CD4-positive, alpha-beta T cell treated with Interleukin-6 for 4 hours (primary cell): ENCODE data around the gene UGP2.
A peak's percentile ranks its signal among the peaks of the same experiment; 100 is the strongest.
"Not testable (repeated sequence)": the region's sequence is repeated elsewhere in the genome, so short reads cannot be mapped to it uniquely, and the experiment has no call there.

Source experiments
- DNase-seq: peaks from one replicate; pipeline ENCODE4 v3.0.0-alpha.2; 2020; ENCODE audit warnings: mixed read lengths

UGP2 gene

GRCh38 chr2:63841254-63842022 is at the start of gene UGP2:
Gene UGP2 (plus strand): TSS chr2:63841896. CDS start chr2:63842186, 290 bp downstream.
- peak; percentile 86 for DNase-seq

- DNase-seq: no peak
Measured at GRCh38 chr2:63792530-63792929, 49.2 kb upstream of the UGP2 start.

GRCh38 chr2:63796366-63796765 is 45.3 kb upstream of the UGP2 start:
- DNase-seq: no peak

GRCh38 chr2:63796796-63797195 is 44.9 kb upstream of the UGP2 start:
- DNase-seq: no peak

- DNase-seq: no peak
Measured at GRCh38 chr2:63801455-63801854, 40.2 kb upstream of the UGP2 start.

- DNase-seq: no peak
Measured at GRCh38 chr2:63805412-63805811, 36.3 kb upstream of the UGP2 start.

GRCh38 chr2:63808036-63808435 is 33.7 kb upstream of the UGP2 start:
- DNase-seq: not testable (repeated sequence)

GRCh38 chr2:63808911-63809310 is 32.8 kb upstream of the UGP2 start:
- not testable (repeated sequence) for DNase-seq

- DNase-seq: no peak
Measured at GRCh38 chr2:63811063-63811462, 30.6 kb upstream of the UGP2 start.

GRCh38 chr2:63811870-63812269 is 29.8 kb upstream of the UGP2 start:
- DNase-seq: not testable (repeated sequence)

- no peak for DNase-seq
Measured at GRCh38 chr2:63814114-63814513, 27.6 kb upstream of the UGP2 start.

- no peak for DNase-seq
Measured at GRCh38 chr2:63817382-63817781, 24.3 kb upstream of the UGP2 start.

GRCh38 chr2:63818271-63818670 is 23.4 kb upstream of the UGP2 start:
- no peak for DNase-seq

GRCh38 chr2:63819256-63819655 is 22.4 kb upstream of the UGP2 start:
- no peak for DNase-seq

- no peak for DNase-seq
Measured at GRCh38 chr2:63819765-63820717, 21.7 kb upstream of the UGP2 start.

- no peak for DNase-seq
Measured at GRCh38 chr2:63820969-63821368, 20.7 kb upstream of the UGP2 start.

- DNase-seq: no peak
Measured at GRCh38 chr2:63821396-63821795, 20.3 kb upstream of the UGP2 start.

- DNase-seq: no peak
Measured at GRCh38 chr2:63822478-63822877, 19.2 kb upstream of the UGP2 start.

- no peak for DNase-seq
Measured at GRCh38 chr2:63827749-63828148, 13.9 kb upstream of the UGP2 start.

- DNase-seq: no peak
Measured at GRCh38 chr2:63831176-63831575, 10.5 kb upstream of the UGP2 start.

- no peak for DNase-seq
Measured at GRCh38 chr2:63834401-63834800, 7.3 kb upstream of the UGP2 start.

- no peak for DNase-seq
Measured at GRCh38 chr2:63837036-63837594, 4.6 kb upstream of the UGP2 start.

GRCh38 chr2:63840081-63840784 is 1.5 kb upstream of the UGP2 start:
- peak; percentile 24 for DNase-seq
